Measurements from ENCODE around the gene ABLIM1.

DNA sequence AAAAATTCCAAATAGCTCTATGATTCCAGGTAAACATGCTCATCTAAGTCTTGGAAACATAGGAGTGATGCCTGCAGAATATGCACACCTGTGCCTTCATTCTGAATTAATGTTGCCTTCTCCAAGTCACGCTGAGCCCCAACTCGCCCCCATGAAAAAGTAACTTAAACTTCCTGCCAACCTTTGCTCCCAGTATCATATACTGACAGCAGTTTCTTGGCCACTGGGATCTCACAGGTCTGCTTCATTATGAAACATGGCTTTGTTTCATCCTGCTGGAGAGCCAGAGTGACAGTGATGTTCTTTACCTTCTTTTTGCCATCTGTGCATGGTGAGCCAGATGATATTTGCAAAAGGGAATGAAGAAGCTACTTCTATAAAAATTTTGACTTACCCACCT is 34.9 kb downstream of the ABLIM1 start:
- TF ChIP-seq, protein P1, sequence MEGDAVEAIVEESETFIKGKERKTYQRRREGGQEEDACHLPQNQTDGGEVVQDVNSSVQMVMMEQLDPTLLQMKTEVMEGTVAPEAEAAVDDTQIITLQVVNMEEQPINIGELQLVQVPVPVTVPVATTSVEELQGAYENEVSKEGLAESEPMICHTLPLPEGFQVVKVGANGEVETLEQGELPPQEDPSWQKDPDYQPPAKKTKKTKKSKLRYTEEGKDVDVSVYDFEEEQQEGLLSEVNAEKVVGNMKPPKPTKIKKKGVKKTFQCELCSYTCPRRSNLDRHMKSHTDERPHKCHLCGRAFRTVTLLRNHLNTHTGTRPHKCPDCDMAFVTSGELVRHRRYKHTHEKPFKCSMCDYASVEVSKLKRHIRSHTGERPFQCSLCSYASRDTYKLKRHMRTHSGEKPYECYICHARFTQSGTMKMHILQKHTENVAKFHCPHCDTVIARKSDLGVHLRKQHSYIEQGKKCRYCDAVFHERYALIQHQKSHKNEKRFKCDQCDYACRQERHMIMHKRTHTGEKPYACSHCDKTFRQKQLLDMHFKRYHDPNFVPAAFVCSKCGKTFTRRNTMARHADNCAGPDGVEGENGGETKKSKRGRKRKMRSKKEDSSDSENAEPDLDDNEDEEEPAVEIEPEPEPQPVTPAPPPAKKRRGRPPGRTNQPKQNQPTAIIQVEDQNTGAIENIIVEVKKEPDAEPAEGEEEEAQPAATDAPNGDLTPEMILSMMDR (IDR thresholded peaks at IDR 0.05): no peak
- TF ChIP-seq EZH2 (IDR thresholded peaks at IDR 0.05): no peak

Data from neural progenitor cell (in vitro differentiated cells).